MCF 10A (cell line): ENCODE results near the gene ABHD12. TPM values are rescaled to one million over a fixed set of nuclear protein-coding genes. Genes with fewer than 3 reads are reported as not detected.
A peak's percentile ranks its signal among the peaks of the same experiment; 100 is the strongest.
"Not testable (repeated sequence)": the region's sequence is repeated elsewhere in the genome, so short reads cannot be mapped to it uniquely, and the experiment has no call there.

Source experiments
- BruUV-seq: library from RNA; stranded (reverse); fragments of 400-500 nt; replicated peaks from 2 replicates; lab custom pipeline; 2021; lab: Mats Ljungman, UMichigan
- CTCF ChIA-PET: fragments of 300-600 bp; sonication (Branson Sonifier 250); formaldehyde crosslinking; extraction: SDS; loops from one replicate; lab custom pipeline; 2021; ENCODE audit warnings: antibody characterized with exemption, inconsistent platforms; lab: Yijun Ruan, JAX
- POLR2A ChIA-PET: fragments of 300-600, 350-650 bp; sonication (Branson Sonifier 250); formaldehyde crosslinking; extraction: SDS; loops from one replicate; lab custom pipeline; 2020; ENCODE audit warnings: antibody characterized with exemption, inconsistent platforms; lab: Yijun Ruan, JAX
- DNase-seq: peaks from one replicate; pipeline ENCODE4 v3.0.0-alpha.2; 2018; ENCODE audit not compliant: unreplicated experiment
- H3K27ac Mint-ChIP-seq: one replicate; pipeline ENCODE4 v1.8.0; 2022; ENCODE audit warnings: mild to moderate bottlenecking, low read depth, mixed read lengths; ENCODE audit not compliant: unreplicated experiment
- H3K27me3 Mint-ChIP-seq: one replicate; pipeline ENCODE4 v1.8.0; 2022; ENCODE audit warnings: mixed read lengths; ENCODE audit not compliant: insufficient read depth, unreplicated experiment
- H3K36me3 Mint-ChIP-seq: one replicate; pipeline ENCODE4 v1.8.0; 2022; ENCODE audit warnings: mild to moderate bottlenecking, moderate library complexity, mixed read lengths; ENCODE audit not compliant: insufficient read depth, unreplicated experiment
- H3K4me1 Mint-ChIP-seq: one replicate; pipeline ENCODE4 v1.8.0; 2022; ENCODE audit warnings: mixed read lengths; ENCODE audit not compliant: insufficient read depth, unreplicated experiment
- H3K4me3 Mint-ChIP-seq: one replicate; pipeline ENCODE4 v1.8.0; 2022; ENCODE audit warnings: mild to moderate bottlenecking, moderate library complexity, mixed read lengths; ENCODE audit not compliant: unreplicated experiment
- H3K9me3 Mint-ChIP-seq: one replicate; pipeline ENCODE4 v1.8.0; 2022; ENCODE audit warnings: mixed read lengths; ENCODE audit not compliant: unreplicated experiment
- CTCF ChIP-seq: fragments of 200-600 bp; IDR thresholded peaks from one replicate; pipeline ENCODE4 v1.8.0; 2022; ENCODE audit warnings: antibody characterized with exemption, mild to moderate bottlenecking; ENCODE audit not compliant: unreplicated experiment
- intact Hi-C: fragments of 100-400 bp; cut with micrococcal nuclease; formaldehyde crosslinking; loops from 2 replicates; pipeline ENCODE4 v1.14.1; 2022
- total RNA-seq: library from RNA; stranded (reverse); gene quantifications from 2 replicates; pipeline ENCODE4 v1.2.3, GENCODE V29; 2022

ABHD12 gene
- total RNA-seq, 1 experiment from 2014 or later: 18.6 TPM

- CTCF ChIA-PET: interaction anchor here (0.6 to 2.2 kb wide), 3 partner anchors 25 to 204 kb away, joined by 3 to 7 read pairs (median 4); no protein-coding TSS in a partner anchor
- H3K27me3 Mint-ChIP-seq: no peaks in the 10 kb centered on the region
Observed at GRCh38 chr20:25269057-25269832, 121.4 kb downstream of the ABHD12 start.

GRCh38 chr20:25260770-25261437, 129.7 kb downstream of the ABHD12 start:
- H3K4me1 Mint-ChIP-seq: peaks cover 15% of the 10 kb centered on the region
- DNase-seq, intact Hi-C loops: not testable (repeated sequence)

More at GRCh38 chr20:25269057-25269832, 121.4 kb downstream of the ABHD12 start:
- DNase-seq: no peak
- no TSS peak for BruUV-seq
- Mint-ChIP-seq H3K27ac (peak overlapping the region; percentile 74), H3K36me3 (peaks cover 91% of the 10 kb centered on the region), H3K4me1 (peaks cover 7% of the 10 kb centered on the region), H3K4me3 (no peak overlapping the region), H3K9me3 (no peaks in the 10 kb centered on the region)
- intact Hi-C loops: no loop called here
- POLR2A ChIA-PET: interaction anchor here (1.4 to 2.5 kb wide), 4 partner anchors 14 to 26 kb away, joined by 4 to 16 read pairs (median 5); partner anchors contain the start of gene PYGB
- no peak for TF ChIP-seq CTCF

GRCh38 chr20:25259788-25260254, 130.8 kb downstream of the ABHD12 start:
- TF ChIP-seq CTCF: no peak
- Mint-ChIP-seq H3K4me1 (peaks cover 16% of the 10 kb centered on the region), H3K4me3 (no peak overlapping the region), H3K27me3 (no peaks in the 10 kb centered on the region), H3K9me3 (no peaks in the 10 kb centered on the region), H3K36me3 (peaks cover 79% of the 10 kb centered on the region), H3K27ac (no peak overlapping the region)
- CTCF ChIA-PET: interaction anchor here (1.5 kb wide), 1 partner anchor 36 kb away, joined by 7 read pairs; no protein-coding TSS in a partner anchor
- DNase-seq: no peak
- BruUV-seq: no TSS peak
- intact Hi-C loops: no loop called here
- POLR2A ChIA-PET: interaction anchor here (1.4 kb wide), 1 partner anchor 13 kb away, joined by 5 read pairs; the partner anchor contains the start of gene PYGB

More at GRCh38 chr20:25260770-25261437, 129.7 kb downstream of the ABHD12 start:
- H3K4me3 Mint-ChIP-seq, H3K27ac Mint-ChIP-seq, BruUV-seq, H3K9me3 Mint-ChIP-seq, H3K27me3 Mint-ChIP-seq: not testable (repeated sequence)
- CTCF ChIA-PET: interaction anchor here (0.7 to 1.5 kb wide), 3 partner anchors 21 to 174 kb away, joined by 3 to 7 read pairs (median 3); no protein-coding TSS in a partner anchor
- H3K36me3 Mint-ChIP-seq: peaks cover 77% of the 10 kb centered on the region
- POLR2A ChIA-PET: interaction anchor here (1.3 to 1.4 kb wide), 2 partner anchors 10 to 14 kb away, joined by 5 to 6 read pairs; partner anchors contain the start of gene PYGB

- intact Hi-C loops: no loop called here
- ChIA-PET CTCF (interaction anchor here (0.6 to 1.5 kb wide), 2 partner anchors 36 to 37 kb away, joined by 3 to 7 read pairs; no protein-coding TSS in a partner anchor), POLR2A (interaction anchor here (1.4 to 15.4 kb wide), 4 partner anchors 7 to 32 kb away, joined by 3 to 517 read pairs (median 12); partner anchors contain the start of gene PYGB)
- no peak for TF ChIP-seq CTCF
- no peak overlapping the region for H3K27ac Mint-ChIP-seq
- H3K36me3 Mint-ChIP-seq: peaks cover 83% of the 10 kb centered on the region
- no peaks in the 10 kb centered on the region for H3K9me3 Mint-ChIP-seq
- DNase-seq: no peak
- BruUV-seq: no TSS peak
- H3K4me1 Mint-ChIP-seq: peaks cover 21% of the 10 kb centered on the region
- no peaks in the 10 kb centered on the region for H3K27me3 Mint-ChIP-seq
- H3K4me3 Mint-ChIP-seq: no peak overlapping the region
Observed at GRCh38 chr20:25259358-25259757, 131.3 kb downstream of the ABHD12 start.
